Measurements from ENCODE around the gene GPR31. TPM values are rescaled to one million over a fixed set of nuclear protein-coding genes. Genes with fewer than 3 reads are reported as not detected.
A peak's percentile ranks its signal among the peaks of the same experiment; 100 is the strongest.

GPR31 gene
- polyA plus RNA-seq, 1 donor from 2014 or later, result not detected

GRCh38 chr6:167115054-167115453 is 42.7 kb downstream of the GPR31 start (continued):
- TF ChIP-seq EP300 (conservative IDR thresholded peaks at IDR 0.05; ENCODE audit: poor library complexity, severe bottlenecking) (no peak), POLR2AphosphoS5 (IDR thresholded peaks at IDR 0.05) (no peak), SMC3 (conservative IDR thresholded peaks at IDR 0.05; ENCODE audit: poor library complexity) (no peak), RAD21 (conservative IDR thresholded peaks at IDR 0.05) (no peak)

GRCh38 chr6:167113935-167114910 is 43.6 kb downstream of the GPR31 start:
- Histone ChIP-seq H3K9me3 (ENCODE audit: low read length) (no peaks in the 10 kb centered on the region), H2AFZ (ENCODE audit: low read depth, low read length) (no peak overlapping the region), H3K27me3 (ENCODE audit: insufficient read depth, low read depth, low read length) (no peaks in the 10 kb centered on the region), H3K4me2 (ENCODE audit: low read length) (no peak overlapping the region), H3K9ac (ENCODE audit: low read length) (peak overlapping the region; percentile 7), H3F3A (ENCODE audit: insufficient read depth, low read length, poor library complexity, severe bottlenecking) (no peaks in the 10 kb centered on the region), H3K36me3 (ENCODE audit: insufficient read depth, low read length) (no peaks in the 10 kb centered on the region), H3K4me3 (ENCODE audit: low read length) (no peak overlapping the region), H3K79me2 (replicated peaks; ENCODE audit: insufficient read depth, low read length) (no peaks in the 10 kb centered on the region), H3K9me2 (ENCODE audit: insufficient read depth, low read length) (no peaks in the 10 kb centered on the region), H3K27ac (ENCODE audit: low read length) (peak overlapping the region; percentile 11), H4K20me1 (ENCODE audit: insufficient read depth) (no peaks in the 10 kb centered on the region)
- TF ChIP-seq MXI1 (conservative IDR thresholded peaks at IDR 0.05; ENCODE audit: poor library complexity, severe bottlenecking) (no peak), CTCF (IDR thresholded peaks at IDR 0.05; ENCODE audit: poor library complexity, severe bottlenecking) (no peak), POLR2AphosphoS5 (IDR thresholded peaks at IDR 0.05) (no peak), RAD21 (conservative IDR thresholded peaks at IDR 0.05) (no peak), EZH2 (IDR thresholded peaks at IDR 0.05; ENCODE audit: borderline replicate concordance, insufficient read depth, low read length, poor library complexity, severe bottlenecking) (no peak)

- Histone ChIP-seq H4K20me1 (ENCODE audit: insufficient read depth) (no peaks in the 10 kb centered on the region), H3K9me2 (ENCODE audit: insufficient read depth, low read length) (no peaks in the 10 kb centered on the region), H3K4me2 (ENCODE audit: low read length) (no peak overlapping the region), H3K79me2 (replicated peaks; ENCODE audit: insufficient read depth, low read length) (no peaks in the 10 kb centered on the region), H3K9me3 (ENCODE audit: low read length) (no peaks in the 10 kb centered on the region), H2AFZ (ENCODE audit: low read depth, low read length) (no peak overlapping the region), H3K9ac (ENCODE audit: low read length) (no peak overlapping the region), H3K4me3 (ENCODE audit: low read length) (no peak overlapping the region), H3K27me3 (ENCODE audit: insufficient read depth, low read depth, low read length) (no peaks in the 10 kb centered on the region), H3F3A (ENCODE audit: insufficient read depth, low read length, poor library complexity, severe bottlenecking) (no peaks in the 10 kb centered on the region), H3K36me3 (ENCODE audit: insufficient read depth, low read length) (no peaks in the 10 kb centered on the region), H3K27ac (ENCODE audit: low read length) (no peak overlapping the region)
- TF ChIP-seq RAD21 (conservative IDR thresholded peaks at IDR 0.05) (no peak), CTCF (IDR thresholded peaks at IDR 0.05; ENCODE audit: poor library complexity, severe bottlenecking) (no peak), POLR2AphosphoS5 (IDR thresholded peaks at IDR 0.05) (no peak), EZH2 (IDR thresholded peaks at IDR 0.05; ENCODE audit: borderline replicate concordance, insufficient read depth, low read length, poor library complexity, severe bottlenecking) (no peak), SMC3 (conservative IDR thresholded peaks at IDR 0.05; ENCODE audit: poor library complexity) (no peak)
Measured at GRCh38 chr6:167113047-167113754, 44.6 kb downstream of the GPR31 start.
